HG02588 (cell line): ENCODE measurements around the gene GABRG2.
"Not testable (repeated sequence)": the region's sequence is repeated elsewhere in the genome, so short reads cannot be mapped to it uniquely, and the experiment has no call there.

Experiments
- ATAC-seq: cut with Tn5 transposase; IDR thresholded peaks from one replicate; pipeline ENCODE4 v1.9.1; 2021; ENCODE audit warnings: mild to moderate bottlenecking, moderate library complexity; ENCODE audit not compliant: unreplicated experiment

Gene GABRG2

DNA sequence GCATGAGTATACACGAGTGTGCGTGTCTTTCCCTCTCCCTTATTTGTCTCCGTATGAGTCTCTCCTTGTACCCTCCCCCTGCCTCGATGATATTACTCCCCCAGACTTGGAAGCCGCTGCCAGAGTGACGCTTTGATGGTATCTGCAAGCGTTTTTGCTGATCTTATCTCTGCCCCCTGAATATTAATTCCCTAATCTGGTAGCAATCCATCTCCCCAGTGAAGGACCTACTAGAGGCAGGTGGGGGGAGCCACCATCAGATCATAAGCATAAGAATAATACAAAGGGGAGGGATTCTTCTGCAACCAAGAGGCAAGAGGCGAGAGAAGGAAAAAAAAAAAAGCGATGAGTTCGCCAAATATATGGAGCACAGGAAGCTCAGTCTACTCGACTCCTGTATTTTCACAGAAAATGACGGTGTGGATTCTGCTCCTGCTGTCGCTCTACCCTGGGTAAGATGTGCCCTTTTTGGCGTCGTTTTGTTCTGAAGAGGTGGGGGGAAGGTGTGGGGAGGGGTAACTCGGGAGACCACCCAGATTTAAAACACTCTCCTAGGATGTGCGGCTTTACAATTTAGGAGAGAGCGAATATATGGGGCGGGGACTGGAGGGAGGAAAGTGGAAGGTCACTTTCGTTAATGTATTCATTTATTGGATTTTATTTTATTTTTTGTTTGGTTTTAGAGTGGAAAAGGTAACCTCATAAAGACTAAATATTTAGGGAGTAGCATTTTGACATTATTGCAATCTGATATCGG is at the start of gene GABRG2:
Gene GABRG2, plus strand, starts transcription at position 119 of the 757 bp plus-strand sequence. Its CDS starts 227 bp downstream, at position 346.
- no peak for ATAC-seq

DNA sequence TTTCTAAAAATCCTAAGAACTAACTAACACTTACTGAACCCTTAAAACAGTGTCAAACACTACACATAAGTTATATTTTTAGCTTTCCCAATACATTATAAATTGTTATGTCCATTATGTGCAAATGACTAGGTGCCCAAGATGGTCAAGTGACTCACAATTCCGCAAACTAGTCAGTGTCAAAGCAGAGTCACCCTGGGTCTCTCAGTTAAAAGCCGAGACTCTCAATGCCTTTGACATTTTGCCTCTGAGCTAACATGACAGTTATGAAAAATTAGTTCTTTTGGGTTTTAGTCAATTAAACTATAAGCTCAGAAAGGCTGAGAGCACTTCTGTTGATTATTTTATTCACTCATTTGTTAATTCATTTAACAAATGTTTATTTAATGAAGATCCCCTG is 42.3 kb upstream of the GABRG2 start:
- no peak for ATAC-seq

GRCh38 chr5:162026803-162027202 is 40.8 kb upstream of the GABRG2 start:
- ATAC-seq: no peak

DNA sequence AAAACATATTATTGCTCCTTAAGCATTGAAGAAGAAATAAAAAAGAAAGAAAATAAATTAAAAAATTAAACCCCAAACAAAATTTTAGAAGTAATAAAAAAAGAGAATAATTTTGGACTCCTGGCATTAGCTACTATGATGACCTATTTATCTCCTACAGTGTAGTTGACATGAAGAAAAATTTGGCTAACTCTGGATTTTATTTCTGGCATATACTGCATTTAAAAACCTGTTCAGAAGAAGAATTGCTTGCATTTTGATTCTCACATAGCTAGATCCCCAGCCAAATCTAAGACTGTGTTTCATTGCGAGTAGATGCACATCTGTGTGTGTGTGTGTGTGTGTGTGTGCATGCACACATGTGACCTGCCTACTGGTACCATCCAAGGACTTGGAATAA is 30.1 kb upstream of the GABRG2 start:
- no peak for ATAC-seq

DNA sequence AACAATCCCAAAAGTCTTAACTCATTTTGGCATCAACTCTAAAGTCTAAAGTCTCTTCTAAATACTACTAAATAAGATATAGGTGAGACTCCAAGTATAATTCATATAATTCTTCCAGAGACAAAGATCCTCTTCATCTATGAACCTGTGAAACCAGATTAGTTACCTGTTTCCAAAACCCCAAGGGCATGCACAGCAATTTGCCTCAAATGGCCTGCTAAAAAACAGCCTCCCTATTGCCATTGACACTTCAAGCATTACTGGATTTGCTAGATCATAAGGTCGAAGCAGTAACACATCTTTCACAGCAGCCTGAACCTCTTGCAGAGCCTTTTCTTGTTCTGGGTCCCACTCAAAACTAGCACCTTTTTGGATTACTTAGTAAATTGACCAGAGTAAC is 20.3 kb upstream of the GABRG2 start:
- ATAC-seq: no peak

- ATAC-seq: no peak
Observed at GRCh38 chr5:162052676-162053075, 14.9 kb upstream of the GABRG2 start.

- not testable (repeated sequence) for ATAC-seq
Observed at GRCh38 chr5:162055095-162055494, 12.5 kb upstream of the GABRG2 start.

DNA sequence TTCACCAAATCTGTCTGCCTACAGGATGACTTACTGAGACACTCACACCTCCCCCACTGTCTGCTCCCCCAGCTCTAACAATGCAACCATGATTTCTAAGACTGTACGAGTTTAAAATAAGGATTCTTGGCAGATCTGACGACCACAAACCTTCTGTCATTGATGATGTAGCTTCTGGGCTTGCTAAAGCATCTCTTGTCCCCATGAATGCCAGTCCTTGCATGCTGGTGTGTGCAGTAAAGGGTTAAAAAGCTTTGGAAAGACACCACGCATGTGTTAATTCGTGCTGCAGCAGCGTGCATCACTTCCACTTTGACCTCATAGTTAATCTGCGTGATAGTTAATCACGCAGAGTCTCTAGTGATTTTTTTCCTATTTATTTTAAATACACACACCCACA is 411 bp upstream of the GABRG2 start:
- no peak for ATAC-seq

- ATAC-seq: peak; percentile 59
Observed at GRCh38 chr5:162068412-162068811, 839 bp downstream of the GABRG2 start.

DNA sequence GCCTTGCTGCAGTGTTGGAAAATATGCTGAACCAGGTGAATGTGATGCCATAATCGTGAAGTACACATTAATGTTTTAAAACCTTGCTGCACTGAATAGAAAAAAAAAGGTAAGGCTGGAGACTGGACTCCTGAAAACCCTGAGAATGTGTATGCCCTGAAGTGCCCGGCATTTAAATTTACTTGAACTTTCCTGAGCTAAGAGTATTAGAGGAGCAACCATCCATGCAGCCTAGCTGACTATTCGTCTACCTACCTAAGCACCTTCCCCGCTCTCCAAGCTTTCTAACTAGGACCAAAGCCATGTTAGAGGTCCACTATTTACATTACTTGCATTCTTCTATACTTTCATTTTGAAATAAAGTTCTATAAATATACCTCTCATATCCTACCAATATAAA is 1.4 kb downstream of the GABRG2 start:
- no peak for ATAC-seq

- ATAC-seq: no peak
Observed at GRCh38 chr5:162078805-162079204, 11.2 kb downstream of the GABRG2 start.

DNA sequence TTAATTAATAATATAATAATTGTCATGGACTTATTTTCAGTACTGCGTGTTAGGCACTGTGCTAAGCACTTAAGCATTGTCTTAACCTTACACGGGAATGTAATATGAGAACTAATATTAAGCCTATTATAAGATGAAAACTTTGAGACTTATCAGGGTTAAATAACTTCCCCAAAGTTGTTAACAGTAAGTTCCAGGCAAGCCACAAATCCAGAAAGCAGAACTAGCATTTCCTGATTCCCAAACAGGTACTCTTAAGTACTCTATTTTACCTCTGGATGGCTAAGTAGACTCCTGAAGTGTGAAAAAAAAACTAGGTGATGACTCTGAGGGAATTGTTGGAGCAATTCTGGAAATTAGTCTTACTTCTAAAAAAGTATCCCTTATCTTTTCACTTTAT is 23.8 kb downstream of the GABRG2 start:
- no peak for ATAC-seq

GRCh38 chr5:162096448-162096847 is 28.9 kb downstream of the GABRG2 start:
- ATAC-seq: no peak

- ATAC-seq: no peak
Observed at GRCh38 chr5:162107591-162107990, 40.0 kb downstream of the GABRG2 start.

DNA sequence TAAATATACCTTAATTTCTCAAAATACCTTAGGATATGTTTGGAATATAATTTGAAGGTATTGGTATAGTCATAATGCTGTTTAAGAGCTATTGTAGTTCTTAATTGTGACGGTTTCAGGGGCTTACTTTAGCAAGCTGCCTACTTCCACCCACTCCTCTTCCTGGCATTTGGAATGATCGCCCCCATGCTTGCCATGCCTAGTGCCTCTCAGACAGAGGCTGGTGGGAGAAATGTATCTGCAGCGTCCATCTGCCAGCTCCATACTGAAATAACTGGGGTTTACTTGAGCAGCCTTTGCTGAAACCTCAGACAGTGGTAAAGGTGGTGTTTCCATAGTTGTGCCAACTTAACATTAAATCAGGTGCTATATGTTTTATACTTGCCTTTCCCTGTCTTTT is 52.2 kb downstream of the GABRG2 start:
- ATAC-seq: no peak

DNA sequence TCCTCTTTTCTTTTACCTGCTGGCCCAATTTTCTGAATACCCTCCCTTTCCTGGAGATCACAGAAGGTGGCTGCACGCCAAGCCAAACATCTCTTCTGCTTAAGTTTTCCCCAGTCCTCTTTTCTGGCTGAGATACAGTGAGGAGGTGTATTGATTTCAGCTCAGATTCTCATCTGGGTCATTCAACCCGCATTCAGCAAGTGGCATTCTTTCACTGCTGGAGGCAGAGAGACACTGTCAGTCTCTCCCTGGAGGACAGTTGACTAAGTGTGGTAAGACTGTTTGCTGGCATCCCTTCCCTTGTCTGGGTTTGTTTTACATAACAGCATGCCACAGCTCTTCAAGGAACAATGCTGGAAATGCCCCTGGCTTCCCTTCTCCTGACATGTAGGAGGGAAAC is 60.5 kb downstream of the GABRG2 start:
- ATAC-seq: no peak

GRCh38 chr5:162132348-162132747 is 64.8 kb downstream of the GABRG2 start:
- ATAC-seq: no peak

DNA sequence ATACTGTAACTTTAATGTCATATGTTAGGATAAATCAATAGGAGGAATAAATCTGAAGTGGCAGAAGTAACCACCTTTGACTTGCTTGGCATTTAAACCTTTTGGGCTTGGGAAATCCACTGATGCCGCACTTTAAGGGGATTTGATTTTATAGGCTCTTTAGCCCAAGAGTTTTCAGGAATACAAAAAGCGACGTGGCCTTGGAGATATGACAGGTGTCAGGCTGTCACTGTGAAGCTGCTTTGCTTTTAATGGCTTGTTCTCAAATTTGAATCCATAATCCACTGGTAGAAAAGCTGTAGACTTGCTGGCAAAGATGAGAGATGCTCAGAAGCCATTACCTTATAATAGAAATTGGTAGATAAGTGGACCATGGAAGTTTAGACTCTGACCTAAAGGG is 71.6 kb downstream of the GABRG2 start:
- no peak for ATAC-seq

GRCh38 chr5:162154242-162154641 is 86.7 kb downstream of the GABRG2 start:
- no peak for ATAC-seq

DNA sequence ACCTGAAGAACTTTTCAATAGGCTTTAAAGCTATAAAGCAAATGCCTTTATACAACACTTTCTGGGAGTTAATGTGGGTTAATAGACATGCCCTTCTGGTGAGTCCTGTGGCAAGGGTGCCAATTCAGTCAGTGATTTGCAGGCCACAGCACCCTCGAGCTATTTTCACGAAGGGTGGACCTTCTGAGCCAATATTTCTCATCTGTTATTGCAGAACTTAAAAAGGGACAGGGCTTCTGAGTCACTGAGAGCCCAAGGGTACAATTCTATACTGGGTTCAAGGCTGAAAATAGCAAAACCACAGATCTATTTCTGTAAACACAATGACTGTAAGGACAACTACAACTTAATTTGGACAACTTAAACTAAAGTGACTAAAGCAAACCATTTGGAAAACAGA is 92.8 kb downstream of the GABRG2 start:
- no peak for ATAC-seq

DNA sequence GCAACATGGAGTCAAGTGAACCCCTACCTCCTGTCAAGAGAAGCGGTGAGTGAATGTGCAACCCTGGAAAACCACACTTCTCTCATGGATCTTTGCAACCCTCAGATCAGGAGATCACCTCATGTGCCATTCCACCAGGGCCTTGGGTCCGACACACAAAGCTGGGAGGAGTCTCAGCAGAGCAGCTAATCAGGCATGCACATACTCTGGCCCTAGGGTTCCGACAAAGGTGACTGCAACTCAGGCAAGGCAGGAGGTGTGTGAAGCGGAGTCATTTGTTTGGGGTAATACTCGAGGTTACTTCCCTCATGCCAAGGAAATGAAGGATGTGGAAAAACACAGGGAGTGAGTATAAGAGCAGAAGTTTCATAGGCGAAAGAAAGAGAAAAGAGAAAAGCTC is 96.1 kb downstream of the GABRG2 start:
- ATAC-seq: no peak

DNA sequence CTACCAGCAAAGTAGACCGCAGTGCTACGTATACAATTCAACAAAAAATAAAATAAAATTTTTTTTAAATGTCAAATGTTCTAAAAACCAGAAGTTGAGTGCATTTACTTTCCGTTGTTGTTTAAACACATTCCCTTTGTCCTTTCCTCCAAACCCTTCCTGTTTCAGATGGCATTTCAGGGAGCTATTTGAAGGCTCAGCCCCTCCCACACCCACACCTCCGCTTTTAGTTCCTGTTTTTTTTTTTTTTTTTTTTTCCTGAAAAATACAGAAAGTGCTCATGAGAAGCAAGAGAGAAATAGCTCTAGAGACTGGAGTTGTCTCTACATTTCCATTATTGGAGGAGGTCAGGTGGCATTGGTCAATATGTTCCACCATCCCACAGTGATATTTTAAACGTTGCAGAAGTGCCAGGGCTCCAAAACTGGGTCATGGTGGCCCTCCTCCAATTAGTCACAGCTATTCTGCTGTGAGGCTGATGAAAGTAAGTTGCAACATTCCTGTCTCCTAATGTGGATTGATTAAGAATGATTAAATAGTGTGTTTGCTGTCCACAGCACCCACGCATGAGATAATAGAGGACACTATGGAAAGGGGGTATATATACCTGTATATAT is 106.9 kb downstream of the GABRG2 start:
- ATAC-seq: no peak

DNA sequence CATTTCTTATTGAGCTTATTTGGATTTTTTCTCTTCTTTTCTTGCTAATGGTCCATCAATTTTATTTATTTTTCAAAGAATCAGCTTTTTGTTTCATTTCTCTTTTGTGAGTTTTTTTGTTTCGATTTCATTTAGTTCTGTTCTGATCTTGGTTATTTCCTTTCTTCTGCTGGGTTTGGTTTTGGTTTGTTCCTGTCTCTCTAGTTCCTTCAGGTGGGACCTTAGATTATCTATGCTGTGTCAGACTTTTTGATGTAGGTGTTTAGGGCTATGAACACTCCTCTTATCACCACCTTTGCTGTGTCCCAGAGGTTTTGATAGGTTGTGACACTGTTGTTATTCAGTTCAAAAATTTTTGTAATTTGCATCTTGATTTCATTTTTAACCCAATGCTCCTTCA is 119.8 kb downstream of the GABRG2 start:
- no peak for ATAC-seq
